Measurements from ENCODE around the gene DDX24. TPM values are rescaled to one million over a fixed set of nuclear protein-coding genes. Genes with fewer than 3 reads are reported as not detected.

DDX24 gene
- total and polyA plus RNA-seq, 2 of the 8 experiments (the other 6 are each of a cell fraction or from before 2014, with no cell fraction given): 89.0 to 201 TPM

- no peak for TF ChIP-seq ATF2 (IDR thresholded peaks at IDR 0.05; ENCODE audit: low read length)
- no peak for TF ChIP-seq RFX5 (IDR thresholded peaks at IDR 0.05; ENCODE audit: borderline replicate concordance, low read depth, low read length)
- TF ChIP-seq SP2 (IDR thresholded peaks at IDR 0.05; ENCODE audit: low read length): no peak
Measured at GRCh38 chr14:94045101-94045500, 35.9 kb downstream of the DDX24 start (continued).
